MCF 10A (cell line): ENCODE results near the gene POLR3GL. TPM values are rescaled to one million over a fixed set of nuclear protein-coding genes. Genes with fewer than 3 reads are reported as not detected.

Experiments used
- BruUV-seq: library from RNA; stranded (reverse); fragments of 400-500 nt; replicated peaks from 2 replicates; lab custom pipeline; 2021; lab: Mats Ljungman, UMichigan
- CTCF ChIA-PET: fragments of 300-600 bp; sonication (Branson Sonifier 250); formaldehyde crosslinking; extraction: SDS; loops from one replicate; lab custom pipeline; 2021; ENCODE audit warnings: antibody characterized with exemption, inconsistent platforms; lab: Yijun Ruan, JAX
- POLR2A ChIA-PET: fragments of 300-600, 350-650 bp; sonication (Branson Sonifier 250); formaldehyde crosslinking; extraction: SDS; loops from one replicate; lab custom pipeline; 2020; ENCODE audit warnings: antibody characterized with exemption, inconsistent platforms; lab: Yijun Ruan, JAX
- DNase-seq: peaks from one replicate; pipeline ENCODE4 v3.0.0-alpha.2; 2018; ENCODE audit not compliant: unreplicated experiment
- H3K27ac Mint-ChIP-seq: one replicate; pipeline ENCODE4 v1.8.0; 2022; ENCODE audit warnings: mild to moderate bottlenecking, low read depth, mixed read lengths; ENCODE audit not compliant: unreplicated experiment
- H3K27me3 Mint-ChIP-seq: one replicate; pipeline ENCODE4 v1.8.0; 2022; ENCODE audit warnings: mixed read lengths; ENCODE audit not compliant: insufficient read depth, unreplicated experiment
- H3K36me3 Mint-ChIP-seq: one replicate; pipeline ENCODE4 v1.8.0; 2022; ENCODE audit warnings: mild to moderate bottlenecking, moderate library complexity, mixed read lengths; ENCODE audit not compliant: insufficient read depth, unreplicated experiment
- H3K4me1 Mint-ChIP-seq: one replicate; pipeline ENCODE4 v1.8.0; 2022; ENCODE audit warnings: mixed read lengths; ENCODE audit not compliant: insufficient read depth, unreplicated experiment
- H3K4me3 Mint-ChIP-seq: one replicate; pipeline ENCODE4 v1.8.0; 2022; ENCODE audit warnings: mild to moderate bottlenecking, moderate library complexity, mixed read lengths; ENCODE audit not compliant: unreplicated experiment
- H3K9me3 Mint-ChIP-seq: one replicate; pipeline ENCODE4 v1.8.0; 2022; ENCODE audit warnings: mixed read lengths; ENCODE audit not compliant: unreplicated experiment
- intact Hi-C: fragments of 100-400 bp; cut with micrococcal nuclease; formaldehyde crosslinking; loops from 2 replicates; pipeline ENCODE4 v1.14.1; 2022
- total RNA-seq: library from RNA; stranded (reverse); gene quantifications from 2 replicates; pipeline ENCODE4 v1.2.3, GENCODE V29; 2022
- TF ChIP-seq, protein P1 (sequence below): fragments of 200-600 bp; IDR thresholded peaks from one replicate; pipeline ENCODE4 v1.8.0; 2022; ENCODE audit warnings: antibody characterized with exemption, mild to moderate bottlenecking; ENCODE audit not compliant: unreplicated experiment

POLR3GL gene
- total RNA-seq, 1 experiment from 2014 or later: 17.6 TPM

DNA sequence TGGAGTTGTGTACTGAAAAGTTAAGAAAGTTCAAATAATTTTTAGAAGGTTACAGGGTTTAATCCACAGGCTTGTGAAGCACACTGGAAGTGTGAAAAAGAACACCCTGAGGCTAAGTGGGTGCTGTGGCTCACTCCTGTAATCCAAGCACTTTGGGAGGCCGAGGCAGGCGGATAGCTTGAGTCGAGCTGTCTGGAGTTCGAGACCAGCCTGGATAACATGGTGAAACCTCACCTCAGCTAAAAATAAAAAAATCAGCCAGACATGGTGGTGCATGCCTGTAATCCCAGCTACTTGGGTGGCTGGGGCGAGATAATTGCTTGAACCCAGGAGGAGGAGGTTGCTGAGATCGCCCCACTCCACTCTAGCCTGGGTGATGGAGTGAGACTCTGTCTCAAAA is 22.1 kb downstream of the POLR3GL start:
- no TSS peak for BruUV-seq
- Mint-ChIP-seq H3K36me3 (peaks cover 34% of the 10 kb centered on the region), H3K4me1 (peaks cover 33% of the 10 kb centered on the region), H3K27me3 (no peaks in the 10 kb centered on the region), H3K9me3 (no peaks in the 10 kb centered on the region), H3K27ac (peak overlapping the region; percentile 11), H3K4me3 (no peak overlapping the region)
- ChIA-PET POLR2A (interaction anchor here (1.1 to 28.8 kb wide), 6 partner anchors 0 to 67 kb away, joined by 4 to 1309 read pairs (median 118); partner anchors contain the start of genes ANKRD34A, LIX1L, POLR3GL and TXNIP), CTCF (interaction anchor here (0.6 to 24.2 kb wide), 3 partner anchors 8 to 60 kb away, joined by 3 to 773 read pairs (median 139); partner anchors contain the start of gene HJV)
- intact Hi-C loops: loop anchor here (1.0 kb wide), 1 partner anchor 10 kb away; the partner anchor contains the start of gene TXNIP
- TF ChIP-seq, protein P1, sequence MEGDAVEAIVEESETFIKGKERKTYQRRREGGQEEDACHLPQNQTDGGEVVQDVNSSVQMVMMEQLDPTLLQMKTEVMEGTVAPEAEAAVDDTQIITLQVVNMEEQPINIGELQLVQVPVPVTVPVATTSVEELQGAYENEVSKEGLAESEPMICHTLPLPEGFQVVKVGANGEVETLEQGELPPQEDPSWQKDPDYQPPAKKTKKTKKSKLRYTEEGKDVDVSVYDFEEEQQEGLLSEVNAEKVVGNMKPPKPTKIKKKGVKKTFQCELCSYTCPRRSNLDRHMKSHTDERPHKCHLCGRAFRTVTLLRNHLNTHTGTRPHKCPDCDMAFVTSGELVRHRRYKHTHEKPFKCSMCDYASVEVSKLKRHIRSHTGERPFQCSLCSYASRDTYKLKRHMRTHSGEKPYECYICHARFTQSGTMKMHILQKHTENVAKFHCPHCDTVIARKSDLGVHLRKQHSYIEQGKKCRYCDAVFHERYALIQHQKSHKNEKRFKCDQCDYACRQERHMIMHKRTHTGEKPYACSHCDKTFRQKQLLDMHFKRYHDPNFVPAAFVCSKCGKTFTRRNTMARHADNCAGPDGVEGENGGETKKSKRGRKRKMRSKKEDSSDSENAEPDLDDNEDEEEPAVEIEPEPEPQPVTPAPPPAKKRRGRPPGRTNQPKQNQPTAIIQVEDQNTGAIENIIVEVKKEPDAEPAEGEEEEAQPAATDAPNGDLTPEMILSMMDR: no peak
- DNase-seq: no peak

DNA sequence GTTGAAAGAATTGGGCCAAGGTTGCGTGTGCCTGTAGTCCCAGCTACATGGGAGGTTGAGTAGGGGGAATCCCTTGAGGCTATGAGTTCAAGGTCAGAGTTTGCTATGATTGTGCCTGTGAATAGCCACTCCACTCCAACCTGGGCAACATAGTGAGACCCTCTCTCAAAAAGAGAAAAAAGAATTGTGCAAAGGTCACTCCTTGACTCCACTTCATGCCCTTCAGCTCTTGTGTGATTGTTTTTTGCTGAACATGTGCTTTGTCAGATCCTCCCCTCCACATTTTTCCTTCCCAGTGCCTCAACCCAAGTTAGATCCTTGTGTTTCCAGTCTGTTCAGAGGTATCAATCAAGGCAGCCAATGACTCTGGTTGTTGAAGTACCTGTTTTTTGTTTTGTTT is 23.4 kb downstream of the POLR3GL start:
- Mint-ChIP-seq H3K4me3 (no peak overlapping the region), H3K4me1 (peaks cover 46% of the 10 kb centered on the region), H3K36me3 (peaks cover 48% of the 10 kb centered on the region), H3K9me3 (no peaks in the 10 kb centered on the region), H3K27ac (peak overlapping the region; percentile 7), H3K27me3 (no peaks in the 10 kb centered on the region)
- TF ChIP-seq, protein P1: no peak
- no TSS peak for BruUV-seq
- DNase-seq: no peak
- intact Hi-C loops: no loop called here
- POLR2A ChIA-PET: interaction anchor here (0.9 to 28.8 kb wide), 7 partner anchors 1 to 96 kb away, joined by 3 to 1309 read pairs (median 4); partner anchors contain the start of genes ANKRD34A, POLR3GL and TXNIP
- CTCF ChIA-PET: interaction anchor here (1.2 to 24.2 kb wide), 5 partner anchors 10 to 96 kb away, joined by 3 to 773 read pairs (median 5); partner anchors contain the start of gene HJV

DNA sequence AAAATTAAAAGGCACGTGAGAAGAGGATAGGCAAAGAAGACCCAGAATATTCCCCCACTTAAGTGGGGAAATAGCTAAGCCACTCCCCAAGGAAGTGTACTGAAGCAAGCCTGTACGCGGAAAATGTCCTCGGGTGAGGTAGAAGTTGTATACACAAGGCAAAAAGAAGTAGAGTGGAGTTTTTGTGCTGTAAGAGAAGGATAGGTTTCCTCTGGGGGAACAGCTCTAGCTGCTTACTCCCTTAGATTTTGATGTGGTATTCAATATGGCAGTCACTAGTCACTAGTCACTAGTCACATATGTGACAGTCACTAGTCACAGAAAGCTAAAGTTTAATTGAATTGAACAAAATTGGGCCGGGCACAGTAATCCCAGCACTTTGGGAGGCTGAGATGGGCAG is 24.3 kb downstream of the POLR3GL start:
- Mint-ChIP-seq H3K27me3 (no peaks in the 10 kb centered on the region), H3K27ac (no peak overlapping the region), H3K36me3 (peaks cover 57% of the 10 kb centered on the region), H3K4me1 (peaks cover 38% of the 10 kb centered on the region), H3K4me3 (no peak overlapping the region), H3K9me3 (no peaks in the 10 kb centered on the region)
- ChIA-PET POLR2A (interaction anchor here (0.7 to 28.8 kb wide), 8 partner anchors 2 to 97 kb away, joined by 3 to 1309 read pairs (median 4); partner anchors contain the start of genes ANKRD34A, POLR3GL and TXNIP), CTCF (interaction anchor here (0.7 to 24.2 kb wide), 6 partner anchors 9 to 96 kb away, joined by 3 to 773 read pairs (median 4); partner anchors contain the start of gene HJV)
- DNase-seq: no peak
- TF ChIP-seq, protein P1: no peak
- intact Hi-C loops: no loop called here
- BruUV-seq: no TSS peak

DNA sequence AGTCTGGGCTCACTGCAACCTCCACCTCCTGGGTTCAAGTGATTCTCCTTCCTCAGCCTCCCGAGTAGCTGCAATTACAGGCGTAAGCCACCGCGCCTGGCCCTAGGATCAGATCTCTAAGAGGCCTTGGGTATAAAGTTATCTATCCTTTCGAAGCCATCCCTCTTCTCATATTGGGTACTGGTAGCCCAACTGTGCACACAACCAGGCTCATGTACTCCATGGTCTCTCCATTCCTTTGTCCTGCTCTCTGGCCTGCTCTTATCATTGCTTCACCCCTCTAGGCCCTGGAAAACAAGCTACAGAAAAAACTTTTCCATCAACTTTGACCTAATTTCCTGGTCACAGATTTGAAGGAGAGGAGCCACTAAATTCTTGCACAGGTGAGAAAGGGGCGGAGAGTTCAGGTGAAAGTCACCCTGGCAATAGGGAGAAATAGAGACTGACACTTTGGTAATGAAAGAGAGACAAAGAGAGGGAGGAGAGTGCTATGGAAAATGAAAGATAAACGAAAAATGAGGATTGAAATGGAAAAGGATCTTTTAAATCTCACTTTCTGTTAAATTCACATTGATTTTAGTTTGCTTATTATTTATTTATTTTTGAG is 25.9 kb downstream of the POLR3GL start:
- Mint-ChIP-seq H3K9me3 (no peaks in the 10 kb centered on the region), H3K36me3 (peaks cover 72% of the 10 kb centered on the region), H3K4me3 (peak overlapping the region; percentile 11), H3K27me3 (no peaks in the 10 kb centered on the region), H3K4me1 (peaks cover 26% of the 10 kb centered on the region), H3K27ac (peak overlapping the region; percentile 95)
- DNase-seq: peak; percentile 50
- intact Hi-C loops: no loop called here
- ChIA-PET CTCF (interaction anchor here (0.7 to 24.2 kb wide), 7 partner anchors 12 to 145 kb away, joined by 3 to 773 read pairs (median 6); partner anchors contain the start of genes ANKRD34A, HJV, LIX1L and NUDT17), POLR2A (interaction anchor here (0.6 to 28.8 kb wide), 13 partner anchors 4 to 166 kb away, joined by 3 to 1309 read pairs (median 7); partner anchors contain the start of genes ANKRD34A, LIX1L, PIAS3 and POLR3C)
- TF ChIP-seq, protein P1: no peak
- BruUV-seq: no TSS peak
